NCI-H226 (cell line): ENCODE results near the gene TTC7B.
A peak's percentile ranks its signal among the peaks of the same experiment; 100 is the strongest.

Experiments
- DNase-seq: peaks from one replicate; pipeline ENCODE4 v3.0.0-alpha.2; 2015

TTC7B gene

DNA sequence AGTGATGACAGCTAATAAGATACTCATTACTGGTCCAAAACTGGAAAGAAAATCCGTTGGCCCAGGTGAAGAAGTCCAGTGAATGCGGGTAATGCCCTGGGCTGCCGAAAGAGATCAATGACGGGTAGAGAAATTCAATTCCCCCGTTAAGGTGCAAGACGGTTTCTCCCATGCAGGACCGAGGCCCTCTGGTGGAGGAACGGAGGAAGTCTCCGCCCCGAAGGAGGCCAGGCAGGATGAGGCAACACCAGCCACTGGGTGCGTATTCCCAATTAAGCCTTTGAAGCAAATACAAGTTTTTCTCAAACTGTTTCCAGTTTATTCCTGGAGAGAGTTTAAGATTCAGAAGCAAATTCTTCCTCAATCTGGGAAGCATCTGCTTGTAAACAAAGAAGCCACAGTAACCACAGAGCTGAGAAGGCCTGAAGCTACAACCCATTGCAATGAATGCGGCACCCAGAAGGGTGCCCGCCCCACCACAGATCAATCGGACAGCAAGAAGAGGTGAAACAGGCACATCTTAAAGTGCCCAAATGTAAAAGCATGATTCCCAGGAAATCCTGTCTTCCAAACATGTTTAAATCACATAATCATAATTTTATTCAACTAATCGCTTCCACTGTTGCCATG lies 118.5 kb downstream of the TTC7B start:
- DNase-seq: peak; percentile 51

DNA sequence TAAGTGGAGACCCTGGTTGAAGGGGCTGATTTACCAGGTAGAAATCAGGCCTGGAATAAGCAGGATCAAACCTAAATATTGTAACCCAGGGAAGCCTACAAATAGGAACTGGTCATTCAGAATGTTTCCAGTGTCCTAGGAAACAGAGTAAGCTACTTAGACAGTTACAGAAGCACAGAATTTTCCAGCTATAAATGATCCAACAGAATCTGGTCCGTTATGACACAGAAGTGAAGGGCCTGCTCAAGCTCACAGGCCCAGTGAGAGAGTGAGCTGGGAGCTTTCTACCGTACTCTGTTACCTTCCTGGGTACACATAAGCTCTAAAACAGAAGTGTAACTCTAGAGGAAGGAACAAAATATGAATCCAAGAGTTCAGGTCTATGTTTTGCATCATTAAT lies 119.1 kb downstream of the TTC7B start:
- DNase-seq: no peak

DNA sequence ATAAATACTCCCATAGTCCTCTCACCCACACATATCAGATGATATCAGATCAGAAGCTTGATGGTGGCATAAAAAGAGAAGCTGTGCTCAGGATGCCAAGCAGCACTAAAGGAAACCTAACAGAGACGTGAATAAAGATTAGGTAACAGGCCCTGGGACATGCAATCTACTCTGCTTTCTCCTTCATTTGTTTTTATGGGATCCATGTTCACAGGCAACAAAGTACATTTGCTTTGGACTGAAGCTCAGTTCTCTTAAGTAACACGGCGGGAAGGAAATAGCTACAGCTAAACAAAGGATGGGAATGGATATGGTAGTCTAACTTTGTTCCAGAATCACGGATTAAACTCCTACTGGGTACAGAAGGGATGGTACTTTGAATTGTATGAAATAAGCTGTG lies 119.5 kb downstream of the TTC7B start:
- DNase-seq: no peak

DNA sequence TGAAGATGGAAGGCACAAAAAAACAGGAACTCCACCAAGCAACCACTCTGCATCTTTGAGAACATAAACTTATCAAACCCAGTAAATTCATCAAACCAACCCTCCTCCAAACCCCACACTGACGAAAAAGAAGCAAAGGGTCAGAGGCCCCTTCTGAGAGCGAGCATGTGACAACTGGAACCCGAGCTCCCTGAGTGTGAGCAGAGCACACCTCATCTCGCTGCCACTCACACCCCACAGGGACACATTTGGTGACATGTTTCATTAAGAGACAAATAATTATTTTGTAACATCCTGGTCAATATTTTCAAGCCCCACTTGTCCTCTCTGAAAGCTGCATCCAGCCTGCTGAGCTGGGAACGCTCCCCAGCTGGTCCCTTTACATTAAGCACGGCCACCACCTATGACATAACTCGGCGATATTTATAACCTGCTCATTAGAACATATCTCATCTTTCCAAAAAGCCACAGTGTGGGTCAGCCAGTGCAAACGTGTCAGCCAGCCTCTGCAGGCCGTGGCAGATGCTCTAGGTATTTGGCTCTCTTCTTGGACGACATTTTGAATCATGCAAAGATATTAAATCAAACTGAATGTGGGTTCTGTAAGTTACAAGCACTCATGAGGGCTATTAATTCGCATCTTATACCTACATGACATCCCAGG lies 120.1 kb downstream of the TTC7B start:
- DNase-seq: no peak

DNA sequence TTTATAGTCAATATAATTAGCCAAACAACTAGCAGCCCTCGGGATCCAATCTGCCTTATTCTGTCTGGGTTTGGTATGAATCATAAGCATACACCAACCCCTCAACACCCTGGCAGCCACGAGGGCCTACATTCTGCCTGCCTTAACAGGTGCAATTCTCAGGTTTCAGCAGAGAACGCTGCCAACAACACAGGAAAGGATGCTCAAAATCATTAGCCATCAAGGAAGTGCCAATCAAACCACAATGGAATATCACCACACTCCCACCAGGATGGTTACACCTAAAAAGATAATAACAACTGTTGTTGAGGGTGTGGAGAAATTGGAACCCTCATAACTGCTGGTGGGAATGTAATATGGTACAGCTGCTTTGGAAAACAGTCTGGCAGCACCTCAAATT lies 122.8 kb downstream of the TTC7B start:
- peak; percentile 18 for DNase-seq

DNA sequence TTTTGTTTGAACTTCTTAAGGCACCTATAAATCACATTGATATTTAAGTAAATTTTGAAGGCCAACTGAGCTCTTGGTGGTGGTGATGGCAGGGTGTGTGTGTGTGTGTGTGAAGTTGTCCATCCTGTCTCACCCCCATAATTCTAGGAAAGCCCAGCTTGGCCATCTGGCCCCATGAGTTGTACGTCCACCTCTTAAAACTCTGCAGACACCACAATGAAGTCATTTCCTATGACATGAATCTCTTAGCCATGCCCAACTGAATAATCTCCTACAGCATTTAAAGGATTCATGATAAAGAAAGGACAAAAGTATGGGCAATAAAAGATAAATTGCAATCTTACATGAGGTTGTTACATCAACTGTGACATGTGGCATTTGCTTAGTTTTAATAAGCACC lies 123.4 kb downstream of the TTC7B start:
- DNase-seq: no peak

DNA sequence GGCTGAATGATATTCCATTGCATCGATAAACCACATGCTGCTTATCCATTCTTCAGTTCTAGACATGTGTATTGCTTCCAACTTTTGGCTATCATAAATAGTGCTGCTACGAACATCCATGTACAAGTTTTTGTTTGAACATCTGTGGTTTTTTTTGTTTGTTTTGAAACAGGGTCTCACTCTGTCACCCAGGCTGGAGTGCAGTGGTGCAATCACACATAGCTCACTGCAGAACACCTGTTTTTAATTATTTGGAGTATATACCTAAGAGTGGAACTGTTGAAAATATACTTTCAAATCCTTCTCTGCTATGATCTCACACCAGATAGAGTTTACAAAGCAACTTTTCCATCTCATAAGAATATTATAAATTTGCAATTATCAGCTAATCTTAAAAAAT lies 124.2 kb downstream of the TTC7B start:
- no peak for DNase-seq

DNA sequence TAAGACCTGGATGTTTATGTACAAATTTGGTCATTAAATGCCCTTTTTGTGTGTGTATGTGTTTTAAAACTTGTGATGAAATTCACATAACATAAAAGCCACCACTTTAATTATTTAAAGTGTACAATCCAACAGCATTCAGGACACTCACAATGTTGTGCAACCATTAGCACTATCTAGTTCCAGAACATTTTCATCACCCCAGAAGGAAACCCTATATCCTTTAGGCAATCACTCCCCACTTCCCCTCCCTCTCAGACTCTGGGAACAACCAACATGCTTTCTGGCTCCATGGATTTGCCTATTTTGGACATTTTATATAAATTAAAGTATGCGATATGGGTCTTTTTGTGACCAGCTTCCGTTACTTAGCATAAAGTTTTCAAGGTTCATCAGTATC lies 124.6 kb downstream of the TTC7B start:
- DNase-seq: no peak

DNA sequence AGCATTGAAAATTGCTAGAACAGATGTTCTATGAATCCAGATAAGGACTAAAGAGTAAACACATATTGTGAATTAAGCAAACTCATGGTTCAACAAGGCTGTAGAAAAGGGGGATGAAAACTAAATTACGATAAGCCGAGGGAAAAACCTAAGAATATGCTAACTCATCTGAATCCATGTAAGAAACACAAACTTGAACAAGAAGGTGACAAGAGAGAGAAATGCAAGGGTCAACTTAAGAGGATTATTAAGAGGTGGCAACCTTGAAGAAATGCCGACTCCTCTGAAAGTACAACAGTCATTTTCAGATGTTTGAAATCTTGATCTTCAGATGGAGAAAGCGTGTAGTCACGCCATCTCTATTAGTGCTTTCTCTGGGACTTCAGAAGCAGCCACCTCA lies 128.6 kb downstream of the TTC7B start:
- DNase-seq: no peak

DNA sequence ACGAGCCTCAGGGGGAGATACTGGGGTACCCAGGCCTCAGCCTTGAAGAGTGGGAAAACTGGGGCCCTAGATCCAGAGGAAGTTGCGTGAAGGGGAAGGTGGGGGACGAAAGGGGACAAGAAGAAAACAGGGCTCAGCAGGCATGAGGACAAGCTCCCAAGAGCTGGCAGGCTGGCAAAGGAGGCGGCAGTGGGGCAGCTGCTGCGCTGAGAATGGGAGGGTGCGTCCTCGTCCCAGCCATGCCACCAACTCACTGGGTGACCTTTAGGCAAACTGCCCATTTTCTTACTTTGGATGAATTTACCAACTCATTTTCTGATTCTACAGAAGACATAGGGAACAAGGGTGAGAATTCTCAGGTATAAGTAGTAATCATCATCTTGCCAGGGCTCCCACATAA lies 133.6 kb downstream of the TTC7B start:
- DNase-seq: no peak

DNA sequence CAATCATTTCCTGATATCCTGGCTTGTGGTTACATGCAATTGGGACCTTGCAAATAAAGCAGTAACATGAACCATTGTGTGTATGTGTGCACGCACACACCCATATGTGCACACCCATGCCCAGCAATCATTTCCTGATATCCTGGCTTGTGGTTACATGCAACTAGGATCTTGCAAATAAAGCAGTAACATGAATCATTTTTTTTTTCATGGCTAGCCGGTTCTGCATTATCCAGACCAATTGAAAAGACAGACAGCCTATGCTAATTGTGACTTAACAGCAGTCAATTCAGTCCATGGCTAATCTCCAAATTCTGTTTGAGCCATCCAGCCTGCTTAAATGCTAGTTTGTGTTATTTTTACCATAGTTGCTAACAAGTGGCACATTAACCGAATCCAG lies 134.3 kb downstream of the TTC7B start:
- DNase-seq: no peak

DNA sequence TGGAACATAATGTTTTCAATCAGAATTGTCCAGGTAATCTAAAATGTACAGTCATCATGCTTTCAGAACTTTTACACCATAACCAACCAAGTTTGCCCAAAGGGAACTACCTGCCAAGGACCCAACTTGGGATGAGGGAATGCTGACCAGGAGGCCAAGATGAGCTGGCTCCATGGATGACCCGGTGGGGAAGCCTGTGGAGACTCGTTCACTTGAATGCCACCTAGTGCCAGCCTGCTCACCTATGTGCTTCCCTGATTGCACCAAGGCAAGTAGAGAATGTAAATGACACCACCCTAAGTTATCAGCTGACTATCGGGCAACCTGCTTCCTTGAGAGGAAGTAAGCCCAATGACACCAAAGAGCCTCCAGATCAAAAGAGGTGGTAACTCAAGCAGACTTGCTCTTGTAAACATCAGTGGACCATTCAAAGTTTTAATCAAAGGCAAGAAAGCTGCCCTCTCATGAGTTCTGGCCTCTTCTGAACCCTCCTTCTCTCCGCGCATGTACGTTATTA lies 137.3 kb downstream of the TTC7B start:
- no peak for DNase-seq

DNA sequence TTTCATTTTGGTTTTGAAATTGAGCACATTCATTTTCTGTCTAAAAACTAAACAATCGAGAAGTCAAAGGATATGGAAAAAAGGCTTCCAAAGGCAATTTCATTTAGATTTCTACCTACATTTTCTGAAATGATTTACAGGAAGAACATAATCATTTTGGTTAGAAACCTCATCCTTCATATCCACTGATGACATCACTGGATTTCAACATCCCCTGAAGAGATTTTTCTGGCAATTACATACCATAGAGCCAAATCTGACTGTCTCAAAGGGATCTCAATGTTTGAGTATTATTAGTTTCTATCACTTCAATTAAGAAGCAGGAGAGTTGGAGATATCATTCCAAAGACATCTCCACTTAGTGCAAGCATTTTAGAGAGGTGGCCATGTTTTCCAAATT lies 137.8 kb downstream of the TTC7B start:
- peak; percentile 38 for DNase-seq

DNA sequence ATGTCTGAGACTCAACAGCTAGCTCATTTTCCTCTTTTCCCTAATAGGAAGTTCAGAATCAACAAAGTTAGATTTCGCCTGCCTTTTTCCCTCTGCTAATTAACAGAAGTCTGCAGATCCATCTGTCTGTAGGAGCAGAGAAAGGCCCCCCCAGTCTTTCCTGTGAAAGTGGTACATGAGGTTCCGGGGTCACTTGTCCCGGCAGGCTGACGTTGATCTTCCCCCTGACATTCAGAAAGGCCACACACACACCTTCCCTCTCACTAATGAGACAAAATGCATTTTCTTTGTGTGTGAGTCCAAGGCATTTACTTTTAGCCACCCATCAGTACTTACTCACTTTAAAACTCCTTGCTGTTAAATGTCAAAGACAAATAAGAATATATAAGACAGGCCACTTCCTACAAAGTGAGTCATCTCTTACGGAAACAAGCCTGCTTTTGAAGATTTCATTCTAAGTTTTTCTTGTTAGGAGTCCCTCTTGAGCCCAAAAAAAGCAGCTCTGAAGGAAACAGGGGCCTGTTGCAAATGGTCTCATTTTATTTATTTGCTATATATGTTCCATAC lies 138.7 kb downstream of the TTC7B start:
- no peak for DNase-seq

DNA sequence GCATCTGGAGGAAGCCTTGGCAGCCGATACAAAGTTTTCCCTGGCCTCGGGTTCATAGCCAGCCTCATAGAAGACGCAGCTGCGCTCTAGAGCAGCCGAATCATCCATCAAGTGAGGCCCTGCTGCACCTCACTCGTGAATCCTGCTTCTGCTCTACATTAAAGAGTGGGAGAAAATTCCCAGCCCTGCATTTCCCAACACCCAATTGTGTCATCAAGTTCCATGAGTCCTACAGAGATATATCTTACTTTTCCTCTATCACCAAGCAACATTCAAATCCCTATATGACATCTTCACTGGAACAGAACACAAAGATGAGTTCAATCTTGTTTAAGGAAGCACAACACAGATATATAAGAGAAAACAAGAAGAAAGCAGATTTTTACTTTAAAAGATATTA lies 139.3 kb downstream of the TTC7B start:
- DNase-seq: peak; percentile 23

DNA sequence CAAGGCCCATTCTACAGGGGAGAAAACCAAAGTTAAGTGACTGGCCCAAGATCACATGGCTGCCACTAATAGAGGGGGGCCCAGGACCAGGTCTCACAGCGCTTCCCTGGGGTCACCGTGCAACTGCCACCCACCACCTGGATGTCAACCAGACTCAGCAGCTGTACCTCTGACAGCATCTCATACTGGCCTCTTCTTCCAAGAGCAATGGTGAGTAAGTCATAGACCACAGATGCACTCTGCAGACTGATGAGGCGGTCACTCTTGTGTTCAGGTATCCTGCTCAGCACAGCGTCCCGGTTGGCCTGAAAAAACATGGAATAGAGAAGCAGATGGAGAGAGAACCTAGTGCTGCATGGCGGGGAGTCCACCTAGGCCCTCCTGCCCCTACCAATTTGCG lies 139.9 kb downstream of the TTC7B start:
- no peak for DNase-seq

DNA sequence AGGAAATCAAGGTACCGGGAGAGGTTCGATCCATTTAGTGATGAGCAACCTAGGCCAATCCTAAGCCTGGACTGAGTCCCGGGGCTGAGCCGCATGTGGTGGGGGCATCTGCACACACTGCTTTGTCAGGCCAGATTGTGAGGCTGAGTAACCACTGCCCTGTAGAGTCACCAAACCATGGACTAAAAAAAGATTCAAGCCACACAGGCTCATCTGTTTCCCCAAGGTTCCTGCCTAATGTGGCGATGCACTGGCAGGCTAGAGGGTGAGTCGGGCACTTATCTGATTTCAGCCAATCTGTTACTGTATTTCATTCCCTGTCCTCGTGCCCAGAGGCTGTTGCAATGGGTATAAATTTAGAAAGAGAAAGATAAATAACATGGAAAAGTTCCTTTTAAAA lies 140.8 kb downstream of the TTC7B start:
- peak; percentile 11 for DNase-seq

DNA sequence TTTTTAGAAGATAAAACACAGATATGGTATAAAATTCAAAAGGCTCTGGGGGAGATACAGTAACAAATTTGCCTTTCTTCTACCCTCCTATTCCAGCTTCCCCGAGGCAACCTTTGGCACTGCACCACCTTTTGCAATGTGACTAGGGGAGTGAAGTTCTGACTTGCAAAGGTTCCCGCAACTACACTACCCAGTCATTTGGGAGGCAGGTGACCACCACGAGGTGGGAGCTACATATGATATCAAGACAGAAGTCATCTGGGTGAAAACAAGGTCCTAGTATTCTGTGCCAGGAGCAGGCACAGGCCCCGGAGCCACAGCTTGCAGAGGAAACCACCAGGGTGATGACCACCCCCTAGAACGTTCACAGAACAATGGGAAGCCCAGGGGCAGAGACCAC lies 141.5 kb downstream of the TTC7B start:
- no peak for DNase-seq

DNA sequence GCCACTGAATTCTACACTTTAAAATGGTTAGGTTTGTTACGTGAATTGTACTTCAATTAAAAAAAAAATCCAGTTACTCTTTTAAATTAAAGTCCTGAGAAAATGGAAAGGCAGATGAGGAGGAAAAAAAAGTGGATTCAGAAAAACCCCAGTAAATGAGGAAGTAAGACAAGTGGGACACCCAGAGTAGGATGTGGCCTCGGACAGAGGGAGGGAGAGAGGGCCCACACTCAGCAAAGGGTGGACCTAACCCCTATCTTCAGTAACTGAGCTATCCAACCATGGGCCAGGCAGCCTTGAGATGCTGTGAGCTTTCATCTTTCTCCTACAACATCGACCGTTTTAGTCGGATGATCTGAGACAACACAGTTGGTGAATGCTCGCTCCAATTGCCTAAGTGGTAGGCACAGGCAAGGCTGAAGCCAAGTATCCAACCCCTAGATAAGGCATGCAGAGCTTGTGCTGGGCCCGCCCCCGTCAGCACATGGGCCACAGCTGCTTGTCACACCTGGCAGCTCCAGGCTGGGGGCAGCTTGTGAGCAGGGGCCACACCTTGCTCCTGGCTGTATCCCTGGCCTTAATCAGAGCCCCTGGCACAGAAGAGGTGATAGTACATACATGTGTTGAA lies 142.1 kb downstream of the TTC7B start:
- DNase-seq: no peak

DNA sequence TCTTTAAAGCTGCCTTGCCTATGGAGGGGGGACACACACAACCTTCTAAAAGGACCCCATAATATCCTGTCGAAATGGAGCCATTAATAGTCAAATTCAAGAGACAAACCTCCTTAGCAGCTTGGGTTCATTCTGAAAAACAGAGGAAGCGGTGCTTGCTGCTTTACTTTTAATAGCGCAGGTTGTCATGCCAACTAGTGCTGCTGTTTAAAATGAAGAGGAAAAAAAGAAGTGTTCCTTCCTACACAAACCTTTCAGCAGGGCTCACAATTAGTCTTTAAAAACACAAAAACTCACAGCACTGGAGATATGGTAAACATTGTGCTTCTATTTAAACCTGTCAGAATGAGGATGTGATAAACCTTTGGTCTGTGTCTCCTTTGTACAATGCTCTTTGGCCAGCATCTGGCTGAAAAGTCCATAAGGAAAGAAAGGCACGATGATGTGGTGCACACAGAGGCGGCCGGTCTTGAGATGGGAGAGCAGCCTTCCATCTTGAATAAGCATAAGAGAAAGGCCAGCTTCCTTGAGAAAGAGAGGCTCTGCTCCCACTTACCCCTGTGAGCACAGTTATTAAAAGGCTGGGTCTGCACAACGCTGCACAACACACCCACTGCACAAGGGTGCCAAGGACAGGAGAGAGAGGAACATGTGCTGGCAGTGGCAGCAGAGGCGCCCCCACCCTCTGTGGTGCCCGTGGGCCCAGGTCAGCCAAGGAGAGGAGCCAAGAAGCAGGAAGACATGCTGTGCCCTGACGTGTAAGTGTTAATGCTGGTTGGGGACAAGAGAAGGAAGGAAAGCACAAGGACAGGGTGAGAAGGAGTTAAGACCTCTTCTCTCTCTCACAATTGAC lies 144.6 kb downstream of the TTC7B start:
- DNase-seq: no peak

DNA sequence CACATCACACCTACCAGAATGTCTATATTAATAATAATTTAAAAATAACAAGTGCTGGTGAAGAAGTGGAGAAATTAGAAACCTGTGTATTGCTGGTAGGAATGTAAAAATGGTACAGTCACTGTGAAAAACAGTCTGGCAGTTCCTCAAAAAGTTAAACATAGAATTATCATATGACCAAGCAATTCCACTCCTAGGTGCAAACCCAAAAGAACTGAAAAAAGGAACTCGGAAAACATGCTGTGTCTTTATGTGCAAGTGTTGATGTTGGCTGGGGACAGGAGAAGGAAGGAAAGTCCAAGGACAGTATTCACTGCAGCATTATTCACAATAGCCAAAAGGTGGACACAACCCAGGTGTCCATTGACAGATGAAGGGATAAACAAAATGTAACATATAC lies 146.5 kb downstream of the TTC7B start:
- no peak for DNase-seq

DNA sequence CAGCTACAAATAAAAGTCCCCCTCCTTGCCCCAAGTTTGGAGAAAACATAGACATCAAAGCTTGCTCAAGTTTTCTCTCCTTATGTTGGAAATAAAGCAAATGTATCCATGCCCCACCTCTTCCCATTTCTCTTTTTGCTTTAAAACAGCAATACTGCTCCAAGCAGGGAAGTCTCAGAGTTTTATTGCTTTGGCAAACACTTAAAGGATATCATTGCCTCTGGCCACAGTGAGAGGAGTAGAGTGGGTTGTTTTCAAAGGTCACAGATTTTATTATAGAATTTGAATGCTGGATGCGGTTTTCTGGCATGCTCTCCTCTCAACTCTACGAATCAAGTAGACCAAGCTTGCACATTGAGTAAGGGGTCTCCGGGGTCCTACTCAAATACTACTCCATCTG lies 149.7 kb downstream of the TTC7B start:
- DNase-seq: no peak

DNA sequence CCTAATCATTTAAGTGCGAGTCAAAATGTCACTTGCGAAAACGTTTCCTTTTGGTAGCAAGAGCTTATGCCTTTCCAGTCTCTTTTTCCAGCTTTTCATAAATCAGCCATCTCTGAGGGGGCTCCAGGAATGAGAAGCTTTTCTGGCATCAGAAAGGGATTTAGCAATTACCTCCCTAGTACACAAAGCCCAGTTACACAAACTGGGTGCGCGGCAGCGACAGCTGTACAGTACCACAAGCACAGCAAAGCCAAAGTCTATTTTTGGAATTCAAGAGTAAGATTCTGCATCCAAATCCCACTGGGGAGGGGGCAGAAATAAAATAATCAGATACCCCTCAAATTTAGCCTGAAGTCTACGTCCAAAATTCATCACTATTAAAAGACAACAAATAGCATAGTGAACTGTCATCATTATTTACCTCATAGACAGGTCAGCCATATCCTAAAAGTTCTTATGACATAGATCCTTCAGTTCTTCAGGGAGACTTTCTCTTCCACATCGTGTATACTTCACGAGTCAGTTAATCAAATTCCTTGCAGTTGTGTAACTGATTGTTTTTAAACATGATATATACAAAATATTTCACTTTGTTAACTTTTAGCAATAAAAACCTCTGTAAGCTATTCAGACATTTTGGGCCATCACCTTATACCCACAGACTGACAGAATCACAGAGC lies 150.8 kb downstream of the TTC7B start:
- no peak for DNase-seq
